DOHH2 (cell line): ENCODE results near the gene THSD7A.

ENCODE experiments used
- CTCF ChIP-seq: fragments of 200-600 bp; sonication (generic); IDR thresholded peaks from one replicate; pipeline ENCODE4 v1.5.1; 2014; ENCODE audit warnings: antibody characterized with exemption, mild to moderate bottlenecking, low read depth, low read length; ENCODE audit not compliant: poor library complexity, severe bottlenecking
- EZH2phosphoT487 ChIP-seq: fragments of 200-600 bp; sonication (generic); IDR thresholded peaks from 2 replicates; pipeline ENCODE4 v1.6.1; 2017; ENCODE audit warnings: borderline replicate concordance, mild to moderate bottlenecking, antibody characterized with exemption, low read length, moderate library complexity, mixed read lengths

DNA sequence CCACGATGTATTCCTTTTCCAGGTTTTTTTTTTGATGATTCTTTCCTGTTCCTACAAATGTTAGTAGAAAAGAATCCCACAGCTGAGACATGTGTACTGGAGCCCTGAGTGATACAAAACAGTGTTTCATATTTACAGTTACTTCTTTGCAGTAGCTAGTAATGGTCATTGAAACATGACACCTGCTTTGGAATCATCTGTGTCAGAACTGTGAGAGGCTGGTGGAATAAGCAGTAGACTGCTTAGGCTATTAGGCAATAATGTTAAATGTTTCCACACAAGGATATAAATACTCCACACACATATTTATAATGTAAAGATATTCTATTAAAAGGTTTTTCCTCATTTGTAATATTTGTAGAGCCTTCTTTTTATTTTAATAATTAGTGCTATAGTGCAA lies 394.0 kb downstream of the THSD7A start:
- TF ChIP-seq CTCF (no peak), EZH2phosphoT487 (no peak)
